NT2/D1 (cell line): ENCODE results near the gene BICC1.

Experiments used
- SUZ12 ChIP-seq: IDR thresholded peaks from 2 replicates; pipeline ENCODE4 v1.6.1; 2011; ENCODE audit not compliant: insufficient read length, insufficient read depth; ENCODE audit errors: extremely low read depth
- ZNF274 ChIP-seq: IDR thresholded peaks from 2 replicates; pipeline ENCODE4 v1.6.1; 2011; ENCODE audit warnings: mild to moderate bottlenecking, low read depth, low read length

- no peak for TF ChIP-seq ZNF274
- no peak for TF ChIP-seq SUZ12
Observed at GRCh38 chr10:58718596-58718995, 205.9 kb downstream of the BICC1 start.
